Hepatocyte (in vitro differentiated cells): ENCODE measurements around the gene EHD3. TPM values are rescaled to one million over a fixed set of nuclear protein-coding genes. Genes with fewer than 3 reads are reported as not detected.

Experiments used
- DNase-seq: peaks from one replicate; pipeline ENCODE4 v3.0.0-alpha.2; 2016; ENCODE audit warnings: low spot score
- H2AFZ ChIP-seq: fragments of 200-600 bp; sonication (generic); 2 replicates; pipeline ENCODE4 v1.6.0; 2016; ENCODE audit warnings: antibody characterized with exemption, mild to moderate bottlenecking
- H3K27ac ChIP-seq: fragments of 200-600 bp; sonication (generic); 2 replicates; pipeline ENCODE4 v1.5.1; 2016; ENCODE audit warnings: mild to moderate bottlenecking
- H3K27me3 ChIP-seq: fragments of 200-600 bp; sonication (generic); 2 replicates; pipeline ENCODE4 v1.6.1; 2016
- H3K36me3 ChIP-seq: fragments of 200-600 bp; sonication (generic); replicated peaks from 2 replicates; pipeline ENCODE4 v1.5.1; 2016; ENCODE audit warnings: low read depth; ENCODE audit not compliant: insufficient read depth
- H3K4me1 ChIP-seq: fragments of 200-600 bp; sonication (generic); 2 replicates; pipeline ENCODE4 v1.5.1; 2016; ENCODE audit warnings: mild to moderate bottlenecking, moderate library complexity; ENCODE audit not compliant: insufficient read depth
- H3K4me2 ChIP-seq: fragments of 200-600 bp; sonication (generic); 2 replicates; pipeline ENCODE4 v1.6.0; 2016
- H3K4me3 ChIP-seq: fragments of 200-600 bp; sonication (generic); 2 replicates; pipeline ENCODE4 v1.5.1; 2016; ENCODE audit warnings: mild to moderate bottlenecking
- H3K79me2 ChIP-seq: fragments of 200-600 bp; sonication (generic); 2 replicates; pipeline ENCODE4 v1.6.0; 2017; ENCODE audit warnings: mild to moderate bottlenecking
- H3K9me2 ChIP-seq: fragments of 200-600 bp; sonication (generic); replicated peaks from 2 replicates; pipeline ENCODE4 v1.6.0; 2017; ENCODE audit warnings: mild to moderate bottlenecking; ENCODE audit not compliant: insufficient read depth
- H3K9me3 ChIP-seq: fragments of 200-600 bp; sonication (generic); 2 replicates; pipeline ENCODE4 v1.5.1; 2016; ENCODE audit warnings: low read depth, mild to moderate bottlenecking
- H4K20me1 ChIP-seq: fragments of 200-600 bp; sonication (generic); 2 replicates; pipeline ENCODE4 v1.6.0; 2016; ENCODE audit warnings: mild to moderate bottlenecking; ENCODE audit not compliant: insufficient read depth, poor library complexity, severe bottlenecking
- EZH2 ChIP-seq: fragments of 200-600 bp; sonication (generic); IDR thresholded peaks from 2 replicates; pipeline ENCODE4 v1.6.1; 2016; ENCODE audit warnings: antibody characterized with exemption, mild to moderate bottlenecking, borderline replicate concordance
- EZH2phosphoT487 ChIP-seq: fragments of 200-600 bp; sonication (generic); IDR thresholded peaks from one replicate; pipeline ENCODE4 v1.6.1; 2018; ENCODE audit warnings: antibody characterized with exemption, mild to moderate bottlenecking, low read depth, moderate library complexity; ENCODE audit not compliant: unreplicated experiment, severe bottlenecking
- WGBS: methylation state at CpG from one replicate; pipeline ENCODE4 v1.1.6; 2016; ENCODE audit warnings: low lambda C conversion rate; ENCODE audit errors: missing lambda C conversion rate; 5-methylcytosine and 5-hydroxymethylcytosine counted together
- polyA plus RNA-seq: library from polyadenylated mRNA; unstranded; fragments of >200 nt; fragmentation: Nextera tagmentation; extraction: Ambion mirVana; gene quantifications from 2 replicates; pipeline ENCODE4 v1.2.1, GENCODE V29; 2016
- total RNA-seq: library from RNA; depleted of rRNA; stranded (reverse); fragments of >200 nt; gene quantifications from 2 replicates; pipeline ENCODE4 v1.2.3, GENCODE V29; 2014
- TF ChIP-seq, protein P1 (sequence below): fragments of 200-600 bp; sonication (generic); IDR thresholded peaks from 2 replicates; pipeline ENCODE4 v1.5.1; 2016; ENCODE audit warnings: antibody characterized with exemption, mild to moderate bottlenecking; ENCODE audit not compliant: poor library complexity

Gene EHD3
- total and polyA plus RNA-seq, 2 experiments from 2014 or later: 4.5 to 6.2 TPM

DNA sequence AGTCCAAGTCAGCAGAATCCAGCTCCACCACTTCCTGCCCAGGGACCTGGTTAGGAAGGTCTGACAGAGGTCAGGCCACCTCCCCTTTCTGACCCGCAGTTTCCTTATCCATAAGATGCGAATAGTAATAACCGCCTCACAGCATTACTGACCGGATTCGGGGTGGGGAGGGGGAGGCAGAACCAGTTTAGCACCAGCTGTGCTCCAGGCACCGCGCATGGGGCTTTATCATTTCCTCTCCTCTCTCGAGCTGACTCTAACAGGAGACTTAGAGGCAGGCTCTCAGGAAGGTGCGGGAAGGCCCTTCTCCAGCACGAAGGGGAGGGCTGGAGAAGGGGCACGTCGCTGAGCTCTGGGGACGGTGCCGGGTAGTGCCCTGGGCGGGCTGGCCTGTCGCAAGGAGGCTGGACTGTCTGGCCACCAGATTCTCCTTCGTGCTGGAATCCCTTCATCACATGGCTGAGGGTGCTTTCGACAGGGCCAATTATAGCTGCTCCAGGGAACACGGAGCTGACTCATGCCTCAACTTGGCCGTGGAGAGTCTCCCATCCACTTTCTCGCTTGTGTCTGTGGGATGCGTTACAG is 5.7 kb downstream of the EHD3 start:
- Histone ChIP-seq H3K4me2 (no peak overlapping the region), H3K4me1 (peaks cover 2% of the 10 kb centered on the region), H3K79me2 (peaks cover 8% of the 10 kb centered on the region), H3K27ac (no peak overlapping the region), H3K36me3 (no peaks in the 10 kb centered on the region), H3K9me2 (no peaks in the 10 kb centered on the region), H3K4me3 (no peak overlapping the region), H3K27me3 (no peaks in the 10 kb centered on the region), H3K9me3 (no peaks in the 10 kb centered on the region), H4K20me1 (no peaks in the 10 kb centered on the region), H2AFZ (no peak overlapping the region)
- TF ChIP-seq, protein P1, sequence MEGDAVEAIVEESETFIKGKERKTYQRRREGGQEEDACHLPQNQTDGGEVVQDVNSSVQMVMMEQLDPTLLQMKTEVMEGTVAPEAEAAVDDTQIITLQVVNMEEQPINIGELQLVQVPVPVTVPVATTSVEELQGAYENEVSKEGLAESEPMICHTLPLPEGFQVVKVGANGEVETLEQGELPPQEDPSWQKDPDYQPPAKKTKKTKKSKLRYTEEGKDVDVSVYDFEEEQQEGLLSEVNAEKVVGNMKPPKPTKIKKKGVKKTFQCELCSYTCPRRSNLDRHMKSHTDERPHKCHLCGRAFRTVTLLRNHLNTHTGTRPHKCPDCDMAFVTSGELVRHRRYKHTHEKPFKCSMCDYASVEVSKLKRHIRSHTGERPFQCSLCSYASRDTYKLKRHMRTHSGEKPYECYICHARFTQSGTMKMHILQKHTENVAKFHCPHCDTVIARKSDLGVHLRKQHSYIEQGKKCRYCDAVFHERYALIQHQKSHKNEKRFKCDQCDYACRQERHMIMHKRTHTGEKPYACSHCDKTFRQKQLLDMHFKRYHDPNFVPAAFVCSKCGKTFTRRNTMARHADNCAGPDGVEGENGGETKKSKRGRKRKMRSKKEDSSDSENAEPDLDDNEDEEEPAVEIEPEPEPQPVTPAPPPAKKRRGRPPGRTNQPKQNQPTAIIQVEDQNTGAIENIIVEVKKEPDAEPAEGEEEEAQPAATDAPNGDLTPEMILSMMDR: no peak
- TF ChIP-seq EZH2phosphoT487 (no peak), EZH2 (no peak)
- 79% methylated on average over 22 of the region's 22 CpGs for whole genome bisulfite sequencing
- DNase-seq: no peak

DNA sequence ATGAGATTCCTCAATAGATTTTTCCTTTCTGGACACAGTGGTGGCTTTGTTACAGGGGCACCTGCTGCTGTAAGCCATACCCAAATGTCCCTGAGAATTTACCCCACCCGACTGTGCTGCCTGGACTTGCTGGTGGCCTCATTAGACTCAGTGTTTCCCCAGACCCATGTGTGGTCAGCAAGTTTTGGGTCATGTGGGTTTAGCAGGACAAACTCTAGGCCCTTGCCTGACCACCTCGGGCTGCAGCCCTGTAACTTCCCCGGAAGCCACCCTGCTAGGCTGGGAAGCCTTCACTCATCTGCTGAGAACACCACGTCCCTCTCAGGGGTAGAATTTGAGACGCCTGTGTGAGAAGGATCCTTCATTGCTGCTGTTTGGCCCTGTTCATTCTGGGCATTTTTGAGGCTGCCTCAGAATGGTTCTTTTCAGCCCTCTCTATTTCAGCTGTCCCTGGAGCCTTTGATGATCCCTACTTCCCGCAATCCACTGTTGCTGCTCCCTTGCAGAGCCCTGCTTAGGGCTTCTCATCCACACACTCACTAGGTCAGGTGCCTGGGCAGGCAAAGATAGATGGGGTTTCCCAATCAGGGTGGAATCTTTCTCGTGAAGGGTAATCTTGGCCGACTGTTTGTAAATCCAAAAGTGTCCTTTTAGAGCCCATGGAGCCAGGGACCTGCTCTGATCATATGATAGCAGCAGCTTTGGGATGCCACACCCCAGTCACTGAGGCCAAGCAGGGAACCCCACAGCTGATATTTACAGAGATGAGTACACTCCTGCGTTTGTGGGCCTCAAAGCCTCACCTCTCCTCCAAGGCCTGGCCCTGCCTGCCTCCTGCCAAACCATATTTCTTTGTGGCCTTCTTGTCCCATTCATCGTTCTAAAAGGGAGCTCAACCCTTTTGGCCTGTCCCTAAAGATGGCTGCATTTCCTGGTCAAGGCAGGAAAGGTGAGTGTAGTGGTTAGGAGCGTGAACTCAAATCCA is 6.7 kb downstream of the EHD3 start:
- no peaks in the 10 kb centered on the region for H3K9me2 ChIP-seq
- no peaks in the 10 kb centered on the region for H3K4me1 ChIP-seq
- no peak for DNase-seq
- H2AFZ ChIP-seq: no peak overlapping the region
- no peaks in the 10 kb centered on the region for H4K20me1 ChIP-seq
- WGBS: 77% methylated on average over 11 of the region's 11 CpGs
- TF ChIP-seq, protein P1: no peak
- no peak for TF ChIP-seq EZH2
- no peak for TF ChIP-seq EZH2phosphoT487
- no peaks in the 10 kb centered on the region for H3K27me3 ChIP-seq
- H3K36me3 ChIP-seq: no peaks in the 10 kb centered on the region
- H3K27ac ChIP-seq: no peak overlapping the region
- H3K79me2 ChIP-seq: peaks cover 8% of the 10 kb centered on the region
- H3K4me2 ChIP-seq: no peak overlapping the region
- H3K9me3 ChIP-seq: no peaks in the 10 kb centered on the region
- no peak overlapping the region for H3K4me3 ChIP-seq

DNA sequence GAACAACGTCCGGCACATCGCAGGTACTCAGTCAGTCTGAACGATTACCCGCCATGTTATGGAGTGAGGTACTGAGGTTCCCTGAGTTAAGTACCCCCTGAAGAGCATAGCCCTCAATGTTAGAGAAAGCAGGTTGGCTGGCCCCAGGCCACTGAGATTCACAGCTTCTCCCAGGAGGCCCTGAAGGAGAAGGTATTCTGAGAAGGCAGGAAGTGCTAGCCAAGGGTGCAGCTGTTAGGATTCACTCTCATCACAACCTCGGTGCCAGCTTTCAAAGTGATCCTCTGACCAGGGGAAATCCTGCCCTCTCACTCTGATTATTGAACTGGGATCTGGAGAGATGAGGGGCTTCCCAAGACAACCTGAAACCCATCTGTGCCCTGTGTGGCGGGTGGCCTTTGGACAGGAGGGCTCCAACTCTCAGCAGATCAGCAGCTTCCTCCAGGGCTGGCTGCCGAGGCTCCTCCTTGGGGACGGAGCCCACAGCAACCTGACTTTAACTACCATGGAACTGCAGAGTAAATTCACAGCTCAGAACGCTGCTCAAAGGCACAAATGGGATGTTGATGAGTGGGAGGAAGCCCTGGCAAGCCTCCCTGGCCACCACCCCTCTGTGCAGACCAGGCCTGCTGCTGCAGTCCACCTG is 7.8 kb downstream of the EHD3 start:
- Histone ChIP-seq H3K79me2 (peaks cover 8% of the 10 kb centered on the region), H3K4me2 (no peak overlapping the region), H3K27me3 (no peaks in the 10 kb centered on the region), H3K4me1 (no peaks in the 10 kb centered on the region), H3K36me3 (no peaks in the 10 kb centered on the region), H3K9me3 (no peaks in the 10 kb centered on the region), H2AFZ (no peak overlapping the region), H4K20me1 (no peaks in the 10 kb centered on the region), H3K9me2 (no peaks in the 10 kb centered on the region), H3K27ac (no peak overlapping the region), H3K4me3 (no peak overlapping the region)
- 90% methylated on average over 10 of the region's 10 CpGs for WGBS
- TF ChIP-seq EZH2 (no peak), EZH2phosphoT487 (no peak)
- TF ChIP-seq, protein P1: no peak
- DNase-seq: no peak
